GM21360 (cell line): ENCODE data around the gene LRRC8E.

Experiments used
- ATAC-seq: cut with Tn5 transposase; IDR thresholded peaks from one replicate; pipeline ENCODE4 v1.9.1; 2021; ENCODE audit warnings: mild to moderate bottlenecking, moderate library complexity; ENCODE audit not compliant: unreplicated experiment

The LRRC8E gene

DNA sequence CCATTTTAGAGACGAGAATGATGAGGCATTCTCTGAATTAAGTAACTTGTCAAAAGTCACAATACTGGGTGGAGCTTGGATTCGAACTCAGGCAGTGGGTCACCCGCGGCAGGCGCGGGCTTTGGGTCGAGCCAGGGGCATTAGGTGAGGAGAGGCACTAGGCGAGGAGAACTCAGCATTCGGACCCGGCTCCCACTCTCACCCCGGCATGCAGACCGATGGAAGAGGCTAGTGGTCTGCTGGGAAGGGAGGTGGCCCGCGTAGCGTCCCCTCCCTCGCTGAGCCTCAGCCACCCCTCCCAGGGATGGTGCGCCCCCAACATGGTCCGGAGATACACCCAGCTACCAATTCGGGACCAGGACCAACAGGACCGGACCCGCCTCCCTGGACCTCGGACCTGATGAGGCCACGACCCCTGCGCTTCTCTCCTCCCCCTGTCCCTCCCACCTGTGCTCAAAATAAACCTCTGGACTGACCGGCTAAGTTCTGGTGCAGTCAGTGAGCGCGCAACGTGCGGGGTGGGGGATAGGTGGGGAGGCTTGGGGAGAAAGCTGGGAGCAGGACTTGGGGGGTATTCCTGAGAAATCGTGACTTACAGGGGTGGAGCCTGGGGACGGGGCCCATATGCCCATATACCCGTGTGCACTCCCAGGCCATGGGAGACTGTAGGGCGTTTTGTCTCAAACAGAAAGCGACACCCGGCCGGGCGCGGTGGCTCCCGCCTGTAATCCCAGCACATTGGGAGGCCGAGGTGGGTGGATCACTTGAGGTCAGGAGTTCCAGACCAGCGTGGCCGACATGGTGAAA lies 30.5 kb downstream of the LRRC8E start:
- ATAC-seq = no peak

DNA sequence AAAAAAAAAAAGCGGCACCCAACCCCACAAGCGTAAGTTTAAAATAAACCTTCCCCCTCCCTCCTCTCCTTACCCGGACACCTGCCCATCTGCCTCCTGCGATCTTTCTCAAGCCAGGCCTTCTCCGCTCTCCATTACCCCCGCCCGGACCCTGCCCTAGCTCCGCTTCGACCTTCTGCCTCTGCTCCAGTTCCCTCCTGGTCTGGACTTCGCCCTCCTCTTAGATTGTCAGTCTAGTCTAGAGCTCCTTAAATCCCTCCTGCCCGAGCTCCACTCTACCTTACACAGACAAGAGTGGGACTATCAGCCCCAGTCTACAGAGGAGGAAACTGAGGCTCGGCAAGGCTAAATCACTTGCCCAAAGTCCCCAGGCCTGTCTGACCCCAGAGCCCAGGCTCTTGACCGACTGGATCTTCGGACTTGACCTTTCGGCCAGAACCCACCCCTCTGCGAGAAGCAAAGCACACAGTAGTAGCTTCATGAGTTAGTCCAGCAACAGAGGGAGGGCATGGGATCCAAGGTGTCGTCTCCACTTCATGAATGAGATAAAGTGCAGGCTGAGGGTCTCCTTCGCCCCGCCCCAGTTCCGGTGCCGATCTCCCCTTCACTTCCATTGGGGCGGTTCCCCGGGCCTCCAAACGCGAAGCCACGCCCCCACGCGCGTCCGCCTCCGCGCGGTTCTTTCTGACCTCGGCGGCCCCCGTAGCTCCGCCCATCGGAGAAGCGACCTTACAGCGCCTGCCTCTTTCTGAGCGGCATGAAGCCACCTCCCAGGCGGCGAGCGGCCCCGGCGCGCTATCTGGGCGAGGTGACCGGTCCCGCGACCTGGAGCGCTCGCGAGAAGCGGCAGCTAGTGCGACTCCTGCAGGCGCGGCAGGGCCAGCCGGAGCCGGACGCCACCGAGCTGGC lies 31.6 kb downstream of the LRRC8E start, which contains the start of gene SNAPC2:
Gene SNAPC2, plus strand, starts transcription at position 729 of the 909 bp plus-strand sequence. Its CDS starts 29 bp downstream, at position 758.
- peak; percentile 43 for ATAC-seq

DNA sequence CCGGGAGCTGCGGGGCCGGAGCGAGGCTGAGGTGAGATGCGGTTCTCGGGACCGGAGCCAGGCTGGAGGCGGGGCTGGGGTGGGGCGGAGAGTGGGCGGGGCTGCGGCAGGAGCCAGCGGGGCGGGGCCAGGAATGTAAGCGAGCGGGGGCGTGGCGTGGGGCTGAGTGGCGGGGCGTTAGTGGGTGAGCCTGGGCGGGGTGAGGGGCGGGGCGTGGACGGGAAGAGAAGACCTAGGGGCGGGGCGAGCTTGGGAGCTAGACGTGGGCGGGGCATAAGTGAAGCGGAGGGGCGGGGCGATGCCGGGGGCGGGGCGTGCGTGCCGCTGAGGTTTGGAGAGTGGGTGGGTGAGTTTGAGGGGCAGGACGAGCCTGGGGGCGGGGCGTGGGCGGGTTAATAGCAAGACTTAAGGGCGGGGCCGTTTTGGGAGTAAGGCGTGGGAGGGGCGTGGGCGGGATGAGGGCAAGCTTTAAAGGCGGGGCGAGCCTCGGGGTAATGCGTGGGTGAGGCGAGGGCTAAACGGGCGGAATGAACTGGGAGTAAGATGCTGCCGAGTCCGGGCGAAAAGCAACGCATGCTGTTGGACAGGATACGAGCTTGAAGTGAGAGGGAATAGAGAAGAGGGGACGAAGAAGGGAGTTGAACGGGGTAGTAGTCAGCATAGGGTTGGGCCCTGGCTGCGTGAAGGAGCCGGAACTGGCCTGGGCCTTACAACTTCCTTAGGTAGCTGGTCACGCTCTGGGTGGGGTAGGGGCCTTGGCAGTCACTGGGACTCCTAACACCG lies 32.4 kb downstream of the LRRC8E start:
- ATAC-seq = peak; percentile 35

DNA sequence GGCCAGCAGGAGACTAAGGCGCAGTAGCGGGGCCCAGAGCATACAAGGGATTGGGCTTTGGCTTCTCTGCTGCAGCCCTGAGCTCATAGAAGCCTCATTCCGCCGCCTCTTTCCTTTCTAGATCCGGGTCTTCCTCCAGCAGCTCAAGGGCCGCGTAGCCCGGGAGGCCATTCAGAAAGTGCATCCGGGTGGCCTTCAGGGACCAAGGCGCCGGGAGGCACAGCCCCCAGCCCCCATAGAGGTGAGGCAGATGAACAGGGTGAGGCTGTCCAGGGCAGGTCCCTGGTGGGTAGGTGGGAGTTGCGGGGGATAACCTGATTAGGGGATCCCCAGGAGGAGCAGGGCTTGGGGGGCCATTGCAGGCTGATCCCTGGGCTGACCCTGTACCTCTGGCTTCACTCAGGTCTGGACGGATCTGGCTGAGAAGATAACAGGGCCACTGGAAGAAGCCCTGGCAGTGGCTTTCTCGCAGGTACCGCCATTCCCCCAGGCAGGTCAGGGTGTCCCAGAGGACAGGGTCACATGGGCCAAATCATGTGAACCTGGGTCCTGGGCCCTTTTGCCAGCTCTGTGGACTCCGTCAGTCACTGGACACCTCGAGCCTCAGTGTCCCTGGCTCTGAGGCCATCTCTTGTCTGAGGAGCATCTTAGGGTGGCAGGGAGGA lies 33.1 kb downstream of the LRRC8E start:
- no peak for ATAC-seq

DNA sequence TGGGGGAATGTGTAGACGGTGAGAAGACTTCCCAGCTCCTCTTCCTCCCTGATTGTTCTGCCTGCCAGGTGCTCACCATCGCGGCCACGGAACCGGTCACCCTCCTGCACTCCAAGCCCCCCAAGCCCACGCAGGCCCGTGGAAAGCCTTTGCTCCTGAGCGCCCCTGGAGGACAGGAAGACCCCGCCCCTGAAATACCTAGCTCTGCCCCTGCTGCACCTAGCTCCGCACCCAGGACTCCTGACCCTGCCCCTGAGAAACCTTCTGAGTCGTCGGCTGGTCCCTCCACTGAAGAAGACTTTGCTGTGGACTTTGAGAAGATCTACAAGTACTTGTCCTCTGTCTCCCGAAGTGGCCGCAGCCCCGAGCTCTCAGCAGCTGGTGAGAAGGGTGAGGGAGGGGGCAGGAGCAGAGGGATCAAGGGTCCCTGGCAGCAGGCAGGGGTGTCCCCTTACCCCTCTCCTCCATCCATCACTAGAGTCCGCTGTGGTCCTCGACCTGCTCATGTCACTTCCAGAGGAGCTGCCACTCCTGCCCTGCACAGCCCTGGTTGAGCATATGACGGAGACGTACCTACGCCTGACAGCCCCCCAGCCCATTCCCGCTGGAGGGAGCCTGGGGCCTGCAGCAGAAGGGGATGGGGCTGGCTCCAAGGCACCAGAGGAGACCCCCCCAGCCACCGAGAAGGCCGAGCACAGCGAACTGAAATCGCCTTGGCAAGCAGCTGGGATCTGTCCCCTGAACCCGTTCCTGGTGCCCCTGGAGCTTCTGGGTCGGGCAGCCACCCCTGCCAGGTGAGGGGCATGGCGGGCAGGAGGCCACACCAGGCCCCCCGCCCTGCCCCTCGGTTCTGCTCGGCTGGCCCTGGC lies 33.9 kb downstream of the LRRC8E start:
- no peak for ATAC-seq

DNA sequence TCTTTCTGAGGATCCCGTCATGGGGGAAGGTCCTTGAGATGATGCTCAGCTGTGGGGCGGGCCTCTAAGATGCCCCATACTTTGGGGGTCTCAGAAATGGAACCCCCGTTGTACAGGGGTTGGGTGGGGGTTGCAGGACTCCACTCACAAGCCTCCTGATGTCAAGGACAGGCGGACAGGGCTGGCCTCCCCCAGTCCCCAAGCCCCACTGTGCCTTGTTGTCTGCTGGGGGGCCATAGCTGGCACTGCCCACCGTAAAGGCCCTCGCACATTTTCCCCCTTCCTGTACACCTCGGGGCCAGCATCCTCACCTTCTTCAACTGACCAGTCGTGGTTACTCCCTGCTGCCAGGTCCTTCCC lies 34.5 kb downstream of the LRRC8E start:
- no peak for ATAC-seq

DNA sequence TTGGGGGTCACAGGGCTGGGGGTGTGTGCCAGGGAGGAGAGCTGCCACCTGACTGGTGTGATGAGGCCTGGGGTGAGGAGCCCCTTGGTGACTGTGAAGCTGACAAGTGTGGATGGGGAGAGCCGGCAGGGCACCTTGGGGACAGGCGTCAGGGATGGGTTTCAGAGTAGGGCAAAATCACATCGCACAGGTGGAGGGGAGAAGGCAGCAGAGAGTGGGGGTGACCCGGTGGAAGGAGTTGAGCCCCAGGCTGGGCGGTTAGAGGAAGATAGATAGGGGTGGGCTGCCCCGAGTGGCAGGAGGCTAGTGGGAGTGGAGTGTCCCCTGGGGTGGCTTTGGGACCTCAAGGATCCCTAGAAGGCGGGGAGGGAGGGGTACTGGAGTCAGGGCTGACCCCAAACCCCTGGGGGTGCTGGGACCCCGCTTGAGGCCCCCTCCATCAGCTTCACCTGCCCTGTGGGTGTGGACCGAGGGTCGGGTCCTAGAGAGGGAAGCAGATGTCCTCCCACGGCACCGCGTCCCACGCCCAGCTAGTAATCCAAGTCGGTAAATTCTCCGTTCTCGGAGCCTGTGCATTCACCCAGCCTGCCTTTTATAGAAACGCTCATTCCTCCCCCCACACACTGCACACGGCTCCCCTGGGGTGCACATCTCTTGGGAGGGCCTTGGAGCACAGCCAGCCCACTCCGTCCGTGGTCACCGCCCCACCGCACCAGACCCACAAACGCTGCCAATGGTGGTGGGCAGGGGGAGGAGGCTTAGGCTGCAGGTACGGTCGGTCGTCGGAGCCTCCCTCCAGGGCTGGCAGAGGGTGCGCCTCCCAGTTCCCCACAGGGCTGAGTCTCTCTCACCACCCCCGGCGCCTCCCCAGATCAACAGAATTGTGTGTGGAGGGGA lies 35.2 kb downstream of the LRRC8E start:
- ATAC-seq = no peak

DNA sequence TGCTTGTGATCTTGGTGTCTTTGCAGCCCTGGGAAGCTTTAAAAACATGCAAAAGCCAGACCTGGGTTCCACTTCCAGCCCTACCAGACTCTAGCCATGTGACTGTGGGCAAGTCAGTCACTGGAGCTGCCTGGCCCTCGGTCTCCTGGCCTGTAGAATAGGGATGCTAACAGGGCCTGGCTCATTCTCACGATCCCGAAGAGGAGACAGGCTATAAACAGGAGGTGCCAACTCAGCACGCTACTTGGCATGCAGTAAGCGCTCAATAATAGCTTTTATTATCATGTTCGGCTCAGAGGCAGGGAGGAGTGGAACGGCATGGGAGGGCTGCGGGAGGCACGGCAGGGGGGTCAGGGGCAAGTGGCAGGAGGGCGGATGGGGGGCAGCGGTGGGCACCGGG lies 35.9 kb downstream of the LRRC8E start:
- no peak for ATAC-seq

DNA sequence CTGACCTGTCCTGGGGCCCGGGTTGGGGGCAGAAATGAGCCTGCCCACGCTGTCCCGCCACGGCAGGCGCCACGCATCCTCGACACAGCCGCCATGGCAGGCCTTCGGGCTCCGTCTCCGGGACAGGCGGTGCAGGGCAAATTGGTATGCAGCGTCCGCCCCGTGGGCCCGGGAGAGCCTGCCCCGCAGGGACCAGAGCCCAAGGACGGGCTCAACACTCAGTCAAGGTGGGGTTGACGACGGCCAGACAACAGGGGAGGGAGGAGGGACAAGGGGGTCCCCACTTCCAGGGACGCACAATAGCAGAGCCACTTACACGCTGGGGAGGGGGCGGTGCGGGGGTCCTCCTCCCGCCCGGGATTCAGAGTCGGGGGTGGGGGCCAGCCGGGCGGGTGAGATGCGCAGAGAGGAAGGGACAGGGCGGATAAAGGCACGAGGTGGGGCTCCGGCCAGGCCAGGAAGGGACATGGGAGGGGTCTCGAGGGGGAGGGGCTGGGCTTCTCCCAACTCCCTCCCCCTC lies 36.4 kb downstream of the LRRC8E start:
- ATAC-seq = no peak

DNA sequence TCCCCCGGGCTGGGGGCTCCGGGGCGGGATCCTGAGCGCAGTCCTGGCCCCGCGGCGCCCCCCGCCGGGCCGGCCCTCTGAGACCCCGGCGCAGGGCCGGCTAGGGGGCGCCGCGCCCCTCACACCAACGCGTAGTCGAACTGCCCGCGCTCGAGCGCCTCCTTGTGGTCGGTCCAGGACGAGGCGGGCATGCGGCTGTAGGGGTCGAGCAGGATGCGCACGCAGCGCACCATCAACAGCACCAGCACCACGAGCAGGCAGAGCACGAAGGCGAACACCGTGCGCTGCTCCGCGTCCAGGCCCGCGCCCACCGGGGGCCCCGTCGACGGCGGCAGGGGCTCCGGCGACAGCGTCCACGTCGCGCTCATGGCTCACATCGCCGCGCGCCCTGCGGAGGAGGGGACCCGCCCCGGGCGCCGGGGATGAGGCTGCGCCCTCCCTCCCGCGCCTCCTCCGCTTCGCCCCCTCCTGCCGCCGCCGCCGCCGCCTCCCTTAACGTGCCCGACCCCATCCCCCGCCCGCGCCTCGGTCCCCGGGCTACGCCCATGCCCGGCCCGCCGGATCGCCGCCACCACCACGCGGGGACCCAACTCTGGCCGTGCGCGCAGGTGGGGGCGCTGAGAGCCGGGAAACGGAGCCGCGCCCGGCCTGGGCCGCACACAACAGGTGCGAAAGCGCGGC lies 37.0 kb downstream of the LRRC8E start:
- peak; percentile 29 for ATAC-seq

DNA sequence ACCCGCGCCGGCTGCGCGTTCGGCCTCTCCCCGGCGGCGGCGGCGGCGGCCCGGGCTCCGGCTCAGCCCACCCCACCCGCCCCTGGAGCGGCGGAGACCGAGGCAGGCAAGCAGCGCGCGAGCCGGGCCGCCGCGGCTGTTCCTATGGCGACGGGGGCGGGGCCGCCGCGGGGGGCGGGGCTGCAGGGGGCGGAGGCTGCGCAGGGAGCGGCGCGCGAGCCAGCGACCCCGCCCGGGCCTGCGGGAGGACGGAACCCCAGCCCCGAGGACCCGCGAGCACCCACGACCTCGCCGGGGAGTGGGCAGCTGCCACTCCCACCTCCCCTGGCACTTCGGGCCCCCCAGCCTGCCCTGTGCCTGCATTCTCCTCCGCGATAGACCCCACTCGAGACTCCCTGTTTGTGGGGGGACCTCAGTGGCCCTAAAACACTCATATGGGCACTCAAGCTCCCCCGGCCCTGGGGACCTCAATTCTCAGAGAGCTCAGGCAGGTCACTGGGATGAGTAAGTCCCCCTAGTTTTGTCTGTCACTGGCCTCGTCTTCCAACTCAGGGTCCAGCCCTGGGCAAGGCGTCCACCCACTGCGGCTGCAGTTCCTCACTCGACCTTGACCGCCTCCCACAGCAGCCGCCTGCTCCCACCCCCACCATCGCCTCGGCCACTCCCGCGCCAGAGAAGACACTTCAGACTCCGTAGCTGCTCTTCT lies 37.9 kb downstream of the LRRC8E start, which contains the start of gene CTXN1:
Gene CTXN1, minus strand, starts transcription at position 115 of the 706 bp plus-strand sequence. CDS start 597 bp downstream, outside the sequence.
- no peak for ATAC-seq

DNA sequence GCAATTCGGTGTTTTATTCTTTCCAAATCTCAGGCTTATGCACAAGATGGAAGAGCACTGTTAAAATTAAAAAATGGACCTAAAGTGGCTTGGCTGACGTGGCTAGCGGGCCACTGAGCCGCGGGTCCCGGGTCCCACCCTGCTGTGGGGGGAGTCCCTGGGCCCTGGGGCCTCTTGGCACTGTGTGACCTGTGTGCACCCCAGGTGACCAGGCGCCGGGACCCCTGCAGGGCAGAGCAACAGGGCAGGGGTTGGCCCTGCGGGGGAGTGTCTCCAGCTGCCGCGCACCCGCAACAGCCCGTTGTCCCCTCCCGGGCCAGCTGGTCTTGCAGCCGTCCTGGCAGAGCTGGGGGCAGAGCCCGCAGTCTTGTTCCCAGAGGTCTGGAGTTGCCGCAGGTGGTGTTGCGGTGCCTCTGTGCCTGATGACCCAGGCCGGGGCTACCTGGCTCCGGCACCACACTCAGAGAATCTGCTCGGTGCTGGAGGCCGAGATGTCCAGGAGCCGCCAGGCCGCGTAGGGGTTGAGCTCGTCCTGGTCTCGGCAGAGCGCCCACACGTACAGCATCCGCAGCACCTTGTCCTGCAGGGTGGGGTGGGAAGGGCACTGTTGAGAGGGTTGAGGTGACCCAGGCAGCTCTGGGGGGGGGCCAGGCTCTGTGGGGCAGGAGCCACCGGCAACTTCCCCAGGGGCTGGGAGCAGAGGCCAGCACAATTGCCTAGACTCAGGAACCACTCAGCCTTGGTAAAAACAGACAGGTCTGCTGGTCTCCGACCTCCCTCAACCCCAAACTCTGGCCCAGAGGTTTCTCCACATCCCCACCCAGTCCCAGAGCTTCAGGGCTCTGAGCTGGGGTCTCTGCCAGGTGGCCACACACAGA lies 38.7 kb downstream of the LRRC8E start:
- no peak for ATAC-seq

DNA sequence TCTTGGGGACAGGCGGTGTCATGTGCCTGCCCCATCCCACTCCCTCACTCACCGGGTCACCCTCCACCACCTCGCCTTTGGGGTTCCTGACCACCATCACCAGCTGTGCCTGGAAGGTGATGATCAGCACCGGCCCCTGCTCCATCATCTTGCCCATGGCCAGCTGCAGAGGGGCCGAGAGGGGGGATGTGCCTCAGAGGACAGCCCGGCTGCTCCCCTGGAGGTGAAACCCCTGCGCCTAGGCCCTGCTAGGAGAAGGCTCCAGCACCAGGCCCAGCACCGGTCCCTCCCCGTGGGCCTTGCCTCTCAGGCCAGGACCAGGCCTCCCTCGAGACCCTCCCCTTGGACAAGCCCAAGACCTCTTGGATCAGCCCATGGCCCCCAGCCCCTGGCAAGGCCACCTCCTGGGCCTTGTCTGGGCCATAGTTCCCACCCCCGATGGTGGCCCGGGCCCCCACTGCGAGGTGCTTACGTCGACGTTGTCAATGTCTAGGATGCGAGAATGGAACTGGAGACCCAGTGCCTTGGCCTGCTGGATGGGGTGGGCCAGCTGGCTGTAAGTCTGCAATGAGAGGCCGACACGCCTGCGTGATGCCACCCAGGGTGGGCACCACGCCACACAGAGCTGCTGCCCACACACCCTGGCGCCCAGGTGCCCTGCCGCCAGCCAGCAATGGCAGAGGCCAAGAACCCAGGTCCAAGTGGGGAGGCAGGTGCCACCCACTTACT lies 39.5 kb downstream of the LRRC8E start:
- no peak for ATAC-seq

DNA sequence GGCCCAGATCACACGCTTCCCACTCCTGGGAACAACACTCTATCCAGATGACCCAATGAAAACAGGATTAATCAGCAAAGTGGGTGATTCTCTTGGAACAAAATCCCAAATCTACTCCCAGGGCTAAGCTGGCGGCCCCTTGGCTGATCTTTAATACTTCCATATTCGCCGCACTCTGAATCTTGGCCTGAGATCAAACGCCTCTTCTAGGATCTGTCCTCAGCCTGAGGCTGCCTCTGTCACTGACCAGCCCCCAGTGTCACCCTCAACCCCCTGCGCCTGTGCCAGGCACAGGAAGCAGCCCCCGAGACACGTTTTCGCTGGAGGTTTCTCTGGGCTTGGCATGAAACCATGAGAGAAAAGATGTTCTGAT lies 40.0 kb downstream of the LRRC8E start:
- no peak for ATAC-seq
